Neutrophil (primary cell): ENCODE results near the gene MICU2.

Experiments used
- H3K27ac ChIP-seq: fragments of 200-600 bp; sonication (generic); 2 replicates; pipeline ENCODE4 v1.5.1; 2016; ENCODE audit warnings: mild to moderate bottlenecking, moderate library complexity
- H3K27me3 ChIP-seq: fragments of 200-600 bp; sonication (generic); 2 replicates; pipeline ENCODE4 v1.6.0; 2016; ENCODE audit warnings: mild to moderate bottlenecking
- H3K36me3 ChIP-seq: fragments of 200-600 bp; sonication (generic); 2 replicates; pipeline ENCODE4 v1.5.1; 2017
- H3K4me1 ChIP-seq, 2 experiments: fragments of 200-600 bp in 1 of 2; sonication (generic) in 1 of 2; 1 replicate in 1 of 2; 2 replicates in 1 of 2; pipeline versions ENCODE4 v1.5.1 to v1.6.1; 2013 to 2016; ENCODE audit warnings: low read depth in 1 of 2, low read length in 1 of 2, mild to moderate bottlenecking in 1 of 2, moderate library complexity in 1 of 2; ENCODE audit not compliant: control insufficient read depth in 1 of 2, insufficient read depth in 1 of 2
- H3K4me3 ChIP-seq, 2 experiments: fragments of 200-600 bp in 1 of 2; sonication (generic) in 1 of 2; 1 replicate in 1 of 2; 2 replicates in 1 of 2; pipeline ENCODE4 v1.5.1; 2013 to 2016; ENCODE audit warnings: low read depth in 1 of 2, low read length in 1 of 2, mild to moderate bottlenecking in 1 of 2, moderate library complexity in 1 of 2
- H3K9me3 ChIP-seq: fragments of 200-600 bp; sonication (generic); 2 replicates; pipeline ENCODE4 v1.5.1; 2016
- TF ChIP-seq, protein P1 (sequence below): fragments of 200-600 bp; sonication (generic); IDR thresholded peaks from 2 replicates; pipeline ENCODE4 v1.5.1; 2016; ENCODE audit warnings: antibody characterized with exemption

Gene MICU2

DNA sequence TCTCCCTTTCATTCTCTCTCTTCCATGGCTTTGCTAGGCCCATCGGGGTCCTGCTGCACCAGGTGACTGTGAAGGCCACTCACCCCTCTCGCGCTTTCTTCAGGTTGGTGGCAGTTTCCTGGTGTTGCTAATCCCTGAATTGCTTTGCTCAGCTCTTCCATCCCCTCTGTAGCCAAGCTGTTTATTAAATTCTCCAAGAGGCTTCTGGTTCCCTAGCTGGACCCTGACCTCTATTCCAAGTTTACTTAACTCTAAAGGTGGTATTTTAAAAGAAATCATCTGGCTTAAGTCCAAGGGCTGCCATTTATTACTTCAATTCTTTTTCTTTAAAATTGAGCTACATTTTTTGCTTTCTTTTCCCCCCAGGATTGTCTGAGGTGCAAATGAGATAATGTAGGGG lies 32.7 kb upstream of the MICU2 start:
- Histone ChIP-seq H3K36me3 (no peaks in the 10 kb centered on the region), H3K9me3 (no peaks in the 10 kb centered on the region), H3K27me3 (peaks cover 22% of the 10 kb centered on the region), H3K27ac (no peak overlapping the region), H3K4me1 (peaks cover 5 to 20% of the 10 kb centered on the region in 2 experiments), H3K4me3 (no peak overlapping the region)
- TF ChIP-seq, protein P1, sequence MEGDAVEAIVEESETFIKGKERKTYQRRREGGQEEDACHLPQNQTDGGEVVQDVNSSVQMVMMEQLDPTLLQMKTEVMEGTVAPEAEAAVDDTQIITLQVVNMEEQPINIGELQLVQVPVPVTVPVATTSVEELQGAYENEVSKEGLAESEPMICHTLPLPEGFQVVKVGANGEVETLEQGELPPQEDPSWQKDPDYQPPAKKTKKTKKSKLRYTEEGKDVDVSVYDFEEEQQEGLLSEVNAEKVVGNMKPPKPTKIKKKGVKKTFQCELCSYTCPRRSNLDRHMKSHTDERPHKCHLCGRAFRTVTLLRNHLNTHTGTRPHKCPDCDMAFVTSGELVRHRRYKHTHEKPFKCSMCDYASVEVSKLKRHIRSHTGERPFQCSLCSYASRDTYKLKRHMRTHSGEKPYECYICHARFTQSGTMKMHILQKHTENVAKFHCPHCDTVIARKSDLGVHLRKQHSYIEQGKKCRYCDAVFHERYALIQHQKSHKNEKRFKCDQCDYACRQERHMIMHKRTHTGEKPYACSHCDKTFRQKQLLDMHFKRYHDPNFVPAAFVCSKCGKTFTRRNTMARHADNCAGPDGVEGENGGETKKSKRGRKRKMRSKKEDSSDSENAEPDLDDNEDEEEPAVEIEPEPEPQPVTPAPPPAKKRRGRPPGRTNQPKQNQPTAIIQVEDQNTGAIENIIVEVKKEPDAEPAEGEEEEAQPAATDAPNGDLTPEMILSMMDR, result no peak

DNA sequence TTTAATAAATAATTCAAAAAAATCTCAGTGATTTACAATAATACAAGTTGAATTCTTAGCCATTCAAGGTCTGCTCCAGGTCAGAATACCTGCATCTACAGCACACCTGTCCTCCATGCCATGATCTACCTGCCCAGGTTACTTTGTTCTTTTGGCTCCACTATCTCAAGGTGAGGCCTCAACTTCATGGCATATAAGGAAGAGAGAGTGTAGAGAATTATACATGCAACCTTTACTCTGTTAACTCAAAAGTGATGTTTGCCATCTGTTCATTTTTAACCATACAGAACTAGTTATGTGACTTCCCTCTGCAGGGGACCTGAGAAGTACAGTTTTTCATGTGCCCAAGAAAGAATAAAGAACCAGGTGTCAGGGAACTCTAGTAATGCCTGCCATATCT lies 28.2 kb upstream of the MICU2 start:
- no peak overlapping the region for H3K4me3 ChIP-seq
- peaks cover 5 to 10% of the 10 kb centered on the region in 2 experiments for H3K4me1 ChIP-seq
- H3K9me3 ChIP-seq, result no peaks in the 10 kb centered on the region
- H3K27ac ChIP-seq, result no peak overlapping the region
- H3K27me3 ChIP-seq, result peaks cover 10% of the 10 kb centered on the region
- TF ChIP-seq, protein P1, result no peak
- H3K36me3 ChIP-seq, result no peaks in the 10 kb centered on the region

- Histone ChIP-seq H3K27me3 (peaks cover 20% of the 10 kb centered on the region), H3K4me3 (no peak overlapping the region), H3K9me3 (no peaks in the 10 kb centered on the region), H3K36me3 (no peaks in the 10 kb centered on the region), H3K4me1 (no peaks in the 10 kb centered on the region), H3K27ac (no peak overlapping the region)
- TF ChIP-seq, protein P1, result no peak
These were observed 21.4 kb upstream of the MICU2 start for GRCh38 chr13:21625366-21625765.

DNA sequence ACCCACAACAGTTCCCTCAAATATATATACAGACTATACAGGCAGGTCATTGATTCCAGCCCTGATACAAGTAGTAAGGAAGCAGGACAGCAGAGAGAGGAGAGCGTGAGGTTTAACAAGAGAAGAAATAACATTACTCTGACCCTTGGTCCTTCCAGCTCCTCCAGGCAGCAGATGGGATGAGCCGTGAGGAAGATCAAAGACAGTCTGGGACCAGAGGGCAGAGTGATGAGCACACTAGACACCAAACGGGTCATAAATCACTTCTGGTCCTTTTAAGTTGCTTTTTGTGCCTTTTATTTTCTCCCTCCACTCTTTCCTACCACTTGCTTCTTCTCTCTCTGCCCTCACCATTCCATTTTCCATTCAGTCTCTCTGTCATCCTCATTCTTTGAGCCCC lies 16.9 kb upstream of the MICU2 start:
- H3K36me3 ChIP-seq, result no peaks in the 10 kb centered on the region
- H3K9me3 ChIP-seq, result no peaks in the 10 kb centered on the region
- H3K4me3 ChIP-seq, result no peak overlapping the region
- no peak overlapping the region for H3K27ac ChIP-seq
- no peaks in the 10 kb centered on the region for H3K4me1 ChIP-seq
- TF ChIP-seq, protein P1, result no peak
- H3K27me3 ChIP-seq, result peaks cover 42% of the 10 kb centered on the region

GRCh38 chr13:21619633-21620220 lies 15.8 kb upstream of the MICU2 start:
- TF ChIP-seq, protein P1, result no peak
- no peak overlapping the region for H3K27ac ChIP-seq
- H3K9me3 ChIP-seq, result no peaks in the 10 kb centered on the region
- no peak overlapping the region for H3K4me3 ChIP-seq
- H3K4me1 ChIP-seq, result no peaks in the 10 kb centered on the region
- no peaks in the 10 kb centered on the region for H3K36me3 ChIP-seq
- H3K27me3 ChIP-seq, result peaks cover 42% of the 10 kb centered on the region
